Measurements from ENCODE around the gene TCP11L1. TPM values are rescaled to one million over a fixed set of nuclear protein-coding genes. Genes with fewer than 3 reads are reported as not detected.

The TCP11L1 gene
- total RNA-seq (2021; fragmentation: NEBNext Ultra II Directional; extraction: Animal tissue kit (Norgen Biotek cat#: 25700)) = 23.1 and 24.0 TPM in 2 replicates
- polyA plus RNA-seq (2011; rRNA removed) = 10.9 and 11.2 TPM in 2 replicates
- 9.4 TPM for polyA plus RNA-seq (2011; cell fraction: cytosol; rRNA removed)
- 15.1 TPM for polyA plus RNA-seq (2011; cell fraction: nucleus; rRNA removed)
- polyA plus RNA-seq (2012, experiment 1 of 2) = 7.4 to 11.5 TPM (median 10.3 TPM) in 4 replicates
- polyA plus RNA-seq (2012, experiment 2 of 2) = 2.8 TPM
- polyA plus RNA-seq (2013, experiment 1 of 2) = 10.0 TPM
- 9.7 TPM for polyA plus RNA-seq (2013, experiment 2 of 2)
- polyA minus RNA-seq (2011; rRNA and poly(A)+ RNA removed) = 46.1 and 47.9 TPM in 2 replicates
- 26.7 TPM for polyA minus RNA-seq (2011; cell fraction: cytosol; rRNA and poly(A)+ RNA removed)
- 42.9 TPM for polyA minus RNA-seq (2011; cell fraction: nucleus; rRNA and poly(A)+ RNA removed)
- long read RNA-seq, experiment 1, partial matches to known transcripts = 2 of 3 reads
- long read RNA-seq, experiment 1, other reads (novel, unspliced or antisense) = 1 of 3 reads
- long read RNA-seq, experiment 2, partial matches to known transcripts = 3 of 4 reads
- long read RNA-seq, experiment 2, other reads (novel, unspliced or antisense) = 0 of 4 reads

DNA sequence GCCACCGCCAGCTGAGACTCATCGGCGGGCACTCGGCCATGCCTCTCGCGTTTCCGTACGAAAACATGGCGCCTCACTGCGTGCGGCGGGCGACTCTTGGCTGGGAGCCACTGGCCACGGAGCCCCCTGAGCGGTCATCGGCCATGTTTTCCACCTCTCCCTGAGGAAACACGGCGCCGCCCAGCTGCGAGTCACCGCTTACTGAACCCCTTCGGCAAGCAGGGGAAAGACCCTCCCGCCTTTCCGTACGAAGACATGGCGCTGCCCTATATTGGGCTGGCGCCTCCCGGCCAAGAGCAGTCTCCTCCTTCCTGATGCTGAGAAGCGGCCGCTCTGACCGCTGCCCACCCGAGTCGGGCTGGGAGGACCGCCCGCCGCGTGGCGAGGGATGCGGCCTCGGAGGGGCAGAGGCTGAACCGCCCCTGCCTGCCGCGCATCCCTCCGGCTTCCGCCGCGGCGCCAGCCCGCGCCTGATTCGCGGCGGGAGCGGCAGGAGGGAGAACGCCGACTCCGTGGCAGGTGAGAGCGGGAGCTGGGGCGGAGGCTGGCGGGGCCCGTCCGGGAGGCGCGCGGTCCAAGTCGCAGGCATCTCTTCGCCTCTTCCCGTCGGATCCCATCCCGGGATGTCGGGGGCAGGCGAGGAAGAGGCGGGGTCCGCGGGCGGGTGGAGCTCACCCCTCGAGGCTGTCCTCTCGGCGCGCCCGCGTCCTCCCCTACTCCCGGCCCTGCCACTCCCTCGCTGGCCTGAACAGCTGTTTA lies at the start of gene TCP11L1:
TCP11L1 (plus strand) TSS at position 299 of the 759 bp plus-strand sequence. CDS start 4,202 bp downstream, outside the sequence.
- H3K4ac ChIP-seq (replicated peaks; ENCODE audit: insufficient read length, low read depth, low read length) = peak within 1 kb of the TSS; percentile 63
- ChIA-PET CTCF (ENCODE audit: partially characterized antibody) (interaction anchor here (0.6 to 1.8 kb wide), 11 partner anchors 14 to 770 kb away, joined by 3 to 5 read pairs (median 3); partner anchors contain the start of gene DEPDC7), POLR2A (ENCODE audit: partially characterized antibody) (interaction anchor here (0.6 to 3.8 kb wide), 24 partner anchors 9 to 1011 kb away, joined by 3 to 21 read pairs (median 4); partner anchors contain the start of genes CSTF3, DEPDC7 and QSER1)
- peak within 1 kb of the TSS; percentile 98 for H4K5ac ChIP-seq (ENCODE audit: insufficient read length, low read depth, low read length)
- no peak within 1 kb of the TSS for H2BK20ac ChIP-seq (ENCODE audit: low read length)
- peak within 1 kb of the TSS; percentile 99 for H4K91ac ChIP-seq (replicated peaks; ENCODE audit: insufficient read length, low read length)
- H3K9ac ChIP-seq (replicated peaks in 1 of 4; ENCODE audit: extremely low read depth in 1 of 4, low read depth in 3 of 4, low read length in 3 of 4) = peak within 1 kb of the TSS; percentile 84 to 95 (median 90)
- peaks cover 0 to 5% (median 4%) of the 10 kb centered on the region in 4 experiments; a peak in 4 of 7 replicates for H3K4me1 ChIP-seq (replicated peaks in 1 of 4; ENCODE audit: control insufficient read depth in 3 of 4, insufficient read depth in 4 of 4, low read length in 3 of 4)
- H3K79me1 ChIP-seq (ENCODE audit: low read depth, low read length) = no peaks in the 10 kb centered on the region
- H3K4me2 ChIP-seq (ENCODE audit: insufficient read depth in 1 of 2, low read depth in 2 of 2, low read length in 2 of 2) = peak within 1 kb of the TSS; percentile 70 to 81
- no peaks in the 10 kb centered on the region for H4K20me1 ChIP-seq (replicated peaks in 1 of 2; ENCODE audit: control insufficient read depth in 1 of 2, insufficient read depth in 2 of 2, low read length in 2 of 2)
- peak within 1 kb of the TSS; percentile 97 for H3K27ac ChIP-seq (ENCODE audit: low read depth, low read length)
- peak within 1 kb of the TSS; percentile 92 for H2BK12ac ChIP-seq (ENCODE audit: low read depth, low read length)
- H2BK15ac ChIP-seq (ENCODE audit: low read length) = no peak within 1 kb of the TSS
- no peak within 1 kb of the TSS for H3K14ac ChIP-seq (ENCODE audit: insufficient read length)
- H3K36me3 ChIP-seq (ENCODE audit: control insufficient read depth in 2 of 4, insufficient read depth in 4 of 4, low read length in 3 of 4) = peaks cover 0 to 6% (median under 1%) of the 10 kb centered on the region in 4 experiments; a peak in 3 of 8 replicates
- peak within 1 kb of the TSS; percentile 98 for H3K18ac ChIP-seq (ENCODE audit: extremely low read depth, low read length)
- no peak within 1 kb of the TSS for H2BK120ac ChIP-seq (replicated peaks; ENCODE audit: low read depth, low read length)
- 1% methylated on average over 66 of the region's 84 CpGs; no CpG with 5 or more reads in 1 of the 2 experiments for WGBS, 2 experiments (ENCODE audit: extremely low coverage in 1 of 2, insufficient coverage in 1 of 2, insufficient read length in 1 of 2, insufficient replicate concordance in 2 of 2, low coverage in 1 of 2, low lambda C conversion rate in 2 of 2, missing lambda C conversion rate in 1 of 2)
- peak within 1 kb of the TSS; percentile 99 for H3K56ac ChIP-seq (replicated peaks; ENCODE audit: insufficient read length, low read depth, low read length)
- no peaks in the 10 kb centered on the region; the same call in 1 of the 2 replicates for H3K23me2 ChIP-seq (ENCODE audit: low read depth, low read length)
- DNase-seq (ENCODE audit: low read depth in 1 of 2, low spot score in 2 of 2) (peak; percentile 88 to 91), FAIRE-seq (no peak)
- peak within 1 kb of the TSS; percentile 86; the same call in 1 of the 2 replicates for H2AFZ ChIP-seq (ENCODE audit: low read length)
- H2BK5ac ChIP-seq (ENCODE audit: low read depth, low read length) = peak within 1 kb of the TSS; percentile 97
- H3K9me3 ChIP-seq (ENCODE audit: insufficient read depth in 2 of 2, low read depth in 1 of 2, low read length in 1 of 2) = no peaks in the 10 kb centered on the region
- peak within 1 kb of the TSS; percentile 77 to 89 (median 82) for H3K4me3 ChIP-seq (ENCODE audit: extremely low read depth in 1 of 4, insufficient read depth in 2 of 4, low read depth in 3 of 4, low read length in 4 of 4)
- H3K79me2 ChIP-seq (ENCODE audit: control insufficient read depth in 1 of 2, insufficient read depth in 2 of 2, low read length in 2 of 2) = 0 out of 4 replicates have a peak, but pooled peaks cover 0 to 3% of the 10 kb centered on the region in 2 experiments
- no peaks in the 10 kb centered on the region for H3K27me3 ChIP-seq (replicated peaks in 1 of 4; ENCODE audit: control insufficient read depth in 3 of 4, extremely low read depth in 1 of 4, insufficient read depth in 3 of 4, low read length in 3 of 4)
- peak within 1 kb of the TSS; percentile 98 for H4K8ac ChIP-seq (ENCODE audit: extremely low read depth, insufficient read depth, low read length)
- no peak within 1 kb of the TSS for H3K23ac ChIP-seq (ENCODE audit: insufficient read length)
- no peak within 1 kb of the TSS for H2AK5ac ChIP-seq (ENCODE audit: low read depth, low read length)
- TF ChIP-seq EP300 (IDR thresholded peaks at IDR 0.05; ENCODE audit: borderline replicate concordance in 1 of 2, low read depth in 2 of 2, low read length in 2 of 2) = no peak
- no peak for TF ChIP-seq GABPA (IDR thresholded peaks at IDR 0.05; ENCODE audit: borderline replicate concordance, insufficient read depth, low read length)
- peak; percentile 42; the same call in 1 of the 2 replicates for TF ChIP-seq POLR2AphosphoS5 (IDR thresholded peaks at IDR 0.05; ENCODE audit: low read depth, low read length)
- TF ChIP-seq SIRT6 (IDR thresholded peaks at IDR 0.05; ENCODE audit: low read length) = no peak
- TF ChIP-seq CBX5 (IDR thresholded peaks at IDR 0.05; ENCODE audit: low read depth, low read length) = no peak
- no peak for TF ChIP-seq CEBPB (IDR thresholded peaks at IDR 0.05; ENCODE audit: low read depth, low read length)
- peak; percentile 99 for TF ChIP-seq YY1 (IDR thresholded peaks at IDR 0.05; ENCODE audit: low read depth, low read length)
- TF ChIP-seq SIN3A (conservative IDR thresholded peaks at IDR 0.05 in 1 of 2, IDR thresholded peaks at IDR 0.05 in 1 of 2; ENCODE audit: low read depth in 1 of 2, low read length in 2 of 2) = peak in 1 of 2 experiments; percentile 18; a peak in 1 of 4 replicates
